Nephron (organoid): ENCODE data around the gene C10orf143.

ENCODE experiments used
- H3K27ac Mint-ChIP-seq, 3 experiments: 2 replicates each; pipeline ENCODE4 v1.8.0; 2020; ENCODE audit warnings: mixed read lengths in 3 of 3, mild to moderate bottlenecking in 2 of 3, moderate library complexity in 1 of 3
- H3K27me3 Mint-ChIP-seq: 2 replicates; pipeline ENCODE4 v1.8.0; 2021; ENCODE audit warnings: low read depth, mild to moderate bottlenecking, moderate library complexity, mixed read lengths
- H3K36me3 Mint-ChIP-seq: 2 replicates; pipeline ENCODE4 v1.8.0; 2020; ENCODE audit warnings: low read depth, mixed read lengths
- H3K4me1 Mint-ChIP-seq: 2 replicates; pipeline ENCODE4 v1.8.0; 2020; ENCODE audit warnings: mixed read lengths
- H3K4me3 Mint-ChIP-seq, 3 experiments: 2 replicates each; pipeline ENCODE4 v1.8.0; 2020; ENCODE audit warnings: mild to moderate bottlenecking in 3 of 3, mixed read lengths in 3 of 3, moderate library complexity in 2 of 3
- H3K9me3 Mint-ChIP-seq: 2 replicates; pipeline ENCODE4 v1.8.0; 2020; ENCODE audit warnings: mixed read lengths
- TF ChIP-seq, protein P1 (sequence below), 3 experiments: fragments of 200-600 bp; sonication (generic); IDR thresholded peaks; one replicate each; pipeline ENCODE4 v1.5.0; 2021; ENCODE audit warnings: antibody characterized with exemption in 3 of 3; ENCODE audit not compliant: unreplicated experiment in 3 of 3

The C10orf143 gene

DNA sequence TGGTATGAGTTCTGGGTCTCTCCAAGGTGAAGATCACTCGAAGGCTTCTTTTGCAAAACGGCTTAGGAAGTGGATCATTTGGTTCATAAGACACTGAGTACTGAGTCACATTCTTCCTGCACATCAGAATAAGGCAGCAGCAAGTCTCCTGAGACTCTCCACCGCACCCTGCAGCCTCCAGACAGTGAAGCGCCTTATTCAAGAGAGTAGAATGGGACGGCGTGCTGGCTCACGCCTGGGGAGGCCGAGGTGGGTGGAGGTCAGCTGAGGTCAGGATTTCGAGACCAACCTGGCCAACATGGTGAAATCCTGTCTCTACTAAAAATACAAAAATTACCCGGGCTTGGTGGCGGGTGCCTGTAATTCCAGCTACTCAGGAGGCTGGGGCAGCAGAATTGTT is 70.3 kb downstream of the C10orf143 start:
- Mint-ChIP-seq H3K4me1 (no peaks in the 10 kb centered on the region), H3K27me3 (peaks cover 33% of the 10 kb centered on the region), H3K27ac (no peak overlapping the region), H3K4me3 (no peak overlapping the region), H3K36me3 (no peaks in the 10 kb centered on the region), H3K9me3 (no peaks in the 10 kb centered on the region)
- TF ChIP-seq, protein P1, sequence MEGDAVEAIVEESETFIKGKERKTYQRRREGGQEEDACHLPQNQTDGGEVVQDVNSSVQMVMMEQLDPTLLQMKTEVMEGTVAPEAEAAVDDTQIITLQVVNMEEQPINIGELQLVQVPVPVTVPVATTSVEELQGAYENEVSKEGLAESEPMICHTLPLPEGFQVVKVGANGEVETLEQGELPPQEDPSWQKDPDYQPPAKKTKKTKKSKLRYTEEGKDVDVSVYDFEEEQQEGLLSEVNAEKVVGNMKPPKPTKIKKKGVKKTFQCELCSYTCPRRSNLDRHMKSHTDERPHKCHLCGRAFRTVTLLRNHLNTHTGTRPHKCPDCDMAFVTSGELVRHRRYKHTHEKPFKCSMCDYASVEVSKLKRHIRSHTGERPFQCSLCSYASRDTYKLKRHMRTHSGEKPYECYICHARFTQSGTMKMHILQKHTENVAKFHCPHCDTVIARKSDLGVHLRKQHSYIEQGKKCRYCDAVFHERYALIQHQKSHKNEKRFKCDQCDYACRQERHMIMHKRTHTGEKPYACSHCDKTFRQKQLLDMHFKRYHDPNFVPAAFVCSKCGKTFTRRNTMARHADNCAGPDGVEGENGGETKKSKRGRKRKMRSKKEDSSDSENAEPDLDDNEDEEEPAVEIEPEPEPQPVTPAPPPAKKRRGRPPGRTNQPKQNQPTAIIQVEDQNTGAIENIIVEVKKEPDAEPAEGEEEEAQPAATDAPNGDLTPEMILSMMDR (IDR thresholded peaks at IDR 0.05; ENCODE audit: unreplicated experiment in 3 of 3), result no peak

DNA sequence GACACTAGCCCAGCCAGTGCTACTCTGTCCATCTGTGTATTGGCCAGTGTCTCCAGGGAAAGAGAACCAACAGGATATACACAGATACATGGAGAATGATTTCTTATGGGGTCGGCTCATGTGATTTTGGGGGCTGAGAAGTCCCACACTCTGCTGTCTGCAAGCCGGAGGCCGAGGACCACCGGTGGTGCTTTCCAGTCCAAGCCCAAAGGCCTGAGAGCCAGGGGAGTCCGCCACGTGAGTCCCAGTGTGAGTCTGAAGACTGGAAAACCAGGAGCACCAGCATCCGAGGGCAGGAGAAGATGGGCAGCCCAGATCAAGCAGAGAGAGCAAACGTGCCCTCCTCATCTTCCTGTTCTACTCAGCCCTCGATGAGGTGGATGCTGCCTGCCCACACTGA is 71.5 kb downstream of the C10orf143 start:
- Mint-ChIP-seq H3K27me3 (peaks cover 38% of the 10 kb centered on the region), H3K27ac (no peak overlapping the region), H3K4me1 (no peaks in the 10 kb centered on the region), H3K9me3 (peaks cover 3% of the 10 kb centered on the region), H3K4me3 (no peak overlapping the region), H3K36me3 (no peaks in the 10 kb centered on the region)
- TF ChIP-seq, protein P1 (IDR thresholded peaks at IDR 0.05; ENCODE audit: unreplicated experiment in 3 of 3), result no peak

DNA sequence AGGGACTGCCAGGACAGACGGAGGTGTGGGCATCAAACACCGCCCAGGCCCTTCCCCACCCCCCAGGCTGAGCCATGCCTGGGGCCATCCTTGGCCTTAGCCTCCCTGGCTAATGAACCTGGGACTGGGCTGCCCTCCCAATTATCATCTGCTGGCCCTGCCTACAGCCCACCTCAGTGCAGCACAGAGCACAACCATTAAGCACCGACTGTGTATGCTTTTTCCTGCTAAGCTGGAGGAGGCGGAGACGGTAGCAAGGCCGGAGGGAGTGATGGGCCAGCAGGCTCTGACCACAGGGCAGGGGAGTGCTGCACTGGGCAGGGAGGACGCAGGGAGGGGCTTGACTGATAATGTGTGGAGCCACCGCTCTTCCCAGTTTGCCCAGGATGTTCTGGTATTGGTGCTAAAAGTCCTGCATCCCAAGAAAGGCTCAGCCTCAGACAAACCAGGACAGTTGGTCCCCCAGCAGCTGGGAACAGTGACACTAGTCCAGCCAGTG is 72.0 kb downstream of the C10orf143 start:
- Mint-ChIP-seq H3K36me3 (no peaks in the 10 kb centered on the region), H3K4me1 (no peaks in the 10 kb centered on the region)
- TF ChIP-seq, protein P1 (IDR thresholded peaks at IDR 0.05; ENCODE audit: unreplicated experiment in 3 of 3), result no peak

DNA sequence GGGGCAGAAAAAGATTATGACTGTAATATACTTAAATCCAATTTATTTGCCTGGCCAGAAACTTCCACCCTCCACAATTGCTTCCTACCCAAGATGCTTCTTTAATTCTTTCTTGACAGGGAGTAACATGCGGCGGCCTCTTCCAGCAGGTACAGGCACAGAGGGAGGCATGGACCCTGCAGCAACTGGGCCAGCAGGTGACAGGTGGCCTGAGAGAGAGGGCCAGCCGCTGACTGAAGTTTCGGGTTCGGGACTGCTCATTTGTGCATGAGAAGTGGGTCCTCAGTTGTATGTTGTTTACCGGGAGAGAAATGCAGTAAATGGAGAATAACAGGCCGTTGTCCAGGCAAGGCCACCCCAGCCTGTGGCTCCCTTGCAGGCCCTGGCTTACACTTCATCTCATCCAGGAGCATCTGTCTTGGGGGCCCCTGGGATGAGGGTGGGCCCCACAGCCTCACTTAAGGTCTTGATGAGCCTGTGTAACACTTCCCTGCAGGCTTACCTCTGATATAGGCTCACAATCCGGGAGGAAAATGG is 72.5 kb downstream of the C10orf143 start:
- H3K36me3 Mint-ChIP-seq, result no peaks in the 10 kb centered on the region
- H3K27me3 Mint-ChIP-seq, result peaks cover 33% of the 10 kb centered on the region
- TF ChIP-seq, protein P1 (IDR thresholded peaks at IDR 0.05; ENCODE audit: unreplicated experiment in 3 of 3), result no peak
- no peak overlapping the region for H3K27ac Mint-ChIP-seq
- H3K4me1 Mint-ChIP-seq, result no peaks in the 10 kb centered on the region
- H3K9me3 Mint-ChIP-seq, result peaks cover 3% of the 10 kb centered on the region
- H3K4me3 Mint-ChIP-seq, result no peak overlapping the region

More for the DNA sequence above, 72.0 kb downstream of the C10orf143 start:
- no peak overlapping the region for H3K27ac Mint-ChIP-seq
- H3K9me3 Mint-ChIP-seq, result peaks cover 3% of the 10 kb centered on the region
- no peak overlapping the region for H3K4me3 Mint-ChIP-seq
- peaks cover 37% of the 10 kb centered on the region for H3K27me3 Mint-ChIP-seq

DNA sequence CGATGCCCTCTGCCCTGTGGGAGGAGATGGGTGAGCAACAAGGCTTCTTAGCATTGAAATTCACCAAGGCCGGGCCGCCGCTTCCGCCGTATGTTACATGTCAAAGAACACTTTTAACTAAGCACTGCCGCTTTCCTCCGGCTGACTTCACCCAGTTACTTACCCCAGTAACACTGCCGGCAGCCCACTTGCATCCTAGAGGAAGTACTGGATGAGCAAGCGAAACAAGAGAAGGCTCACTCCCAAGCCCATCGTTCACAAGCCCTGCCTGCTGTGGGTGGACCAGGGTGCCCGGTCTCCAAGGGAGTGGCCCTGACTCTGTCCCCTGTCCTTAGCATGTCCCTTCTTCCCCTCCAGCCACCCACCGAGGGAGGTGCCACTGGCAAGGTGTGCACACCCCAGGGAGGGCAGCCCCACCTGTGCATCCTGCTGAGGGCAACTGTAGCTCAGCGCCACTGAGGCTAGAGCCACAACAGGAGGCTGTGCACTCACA is 73.4 kb downstream of the C10orf143 start:
- no peaks in the 10 kb centered on the region for H3K4me1 Mint-ChIP-seq
- no peak overlapping the region for H3K27ac Mint-ChIP-seq
- H3K27me3 Mint-ChIP-seq, result peaks cover 25% of the 10 kb centered on the region
- no peaks in the 10 kb centered on the region for H3K36me3 Mint-ChIP-seq
- H3K9me3 Mint-ChIP-seq, result peaks cover 6% of the 10 kb centered on the region
- TF ChIP-seq, protein P1 (IDR thresholded peaks at IDR 0.05; ENCODE audit: unreplicated experiment in 3 of 3), result no peak
- no peak overlapping the region for H3K4me3 Mint-ChIP-seq
